Thymus (tissue), 11 donors: ENCODE results near the gene WDR7. TPM values are rescaled to one million over a fixed set of nuclear protein-coding genes. Genes with fewer than 3 reads are reported as not detected.

ENCODE experiments used
- DNase-seq, 9 donors: peaks; one replicate each; pipeline ENCODE4 v3.0.0-alpha.2; 2013; ENCODE audit warnings: low spot score in 9 of 9, low read depth in 6 of 9, missing footprints in 1 of 9
- H3K27ac ChIP-seq, 2 donors: one replicate each; pipeline ENCODE4 v1.5.1; 2013; ENCODE audit warnings: control low read depth in 1 of 2, low read depth in 1 of 2, low read length in 1 of 2, mild to moderate bottlenecking in 1 of 2, moderate library complexity in 1 of 2
- H3K27me3 ChIP-seq, 2 donors: one replicate each; pipeline ENCODE4 v1.5.1; 2013; ENCODE audit warnings: low read length in 1 of 2; ENCODE audit not compliant: control insufficient read depth in 2 of 2, insufficient read depth in 1 of 2
- H3K36me3 ChIP-seq, 2 donors: one replicate each; pipeline ENCODE4 v1.5.1; 2013; ENCODE audit warnings: low read length in 1 of 2, mild to moderate bottlenecking in 1 of 2, moderate library complexity in 1 of 2; ENCODE audit not compliant: control insufficient read depth in 2 of 2, insufficient read depth in 2 of 2
- H3K4me1 ChIP-seq, 2 donors: one replicate each; pipeline ENCODE4 v1.5.1; 2013; ENCODE audit warnings: low read length in 2 of 2; ENCODE audit not compliant: control insufficient read depth in 2 of 2, insufficient read depth in 2 of 2
- H3K4me3 ChIP-seq, 2 donors: one replicate each; pipeline ENCODE4 v1.5.1; 2013; ENCODE audit warnings: low read length in 2 of 2, control low read depth in 1 of 2, mild to moderate bottlenecking in 1 of 2
- H3K9me3 ChIP-seq, 2 donors: one replicate each; pipeline ENCODE4 v1.5.1; 2013; ENCODE audit warnings: low read length in 1 of 2, mild to moderate bottlenecking in 1 of 2; ENCODE audit not compliant: control insufficient read depth in 2 of 2, insufficient read depth in 1 of 2
- WGBS: extraction: QIAGEN DNeasy Blood & Tissue Kit; methylation state at CpG from one replicate; pipeline ENCODE4 v1.1.7; 2013; 5-methylcytosine and 5-hydroxymethylcytosine counted together
- polyA plus RNA-seq: library from polyadenylated mRNA; stranded (reverse); fragments of 200-250 nt; gene quantifications from one replicate; pipeline ENCODE4 v1.2.3, GENCODE V29; 2013
- total RNA-seq: library from RNA; stranded (reverse); fragments of 120-200 nt; gene quantifications from one replicate; pipeline ENCODE4 v1.2.4, GENCODE V29; 2013
- donor health status: healthy.

The WDR7 gene
- total and polyA plus RNA-seq, 2 donors = 9.0 to 20.5 TPM

GRCh38 chr18:56903686-56904085, 252.5 kb downstream of the WDR7 start:
- Histone ChIP-seq H3K4me1 (no peaks in the 10 kb centered on the region), H3K27me3 (no peaks in the 10 kb centered on the region), H3K4me3 (no peak overlapping the region), H3K27ac (no peak overlapping the region), H3K9me3 (no peaks in the 10 kb centered on the region), H3K36me3 (no peaks in the 10 kb centered on the region)
- DNase-seq = no peak
- 97% methylated on average over 2 of the region's 2 CpGs for WGBS

GRCh38 chr18:56907771-56908170, 256.6 kb downstream of the WDR7 start:
- H3K27ac ChIP-seq = no peak overlapping the region
- H3K4me1 ChIP-seq = no peaks in the 10 kb centered on the region
- H3K4me3 ChIP-seq = no peak overlapping the region
- H3K9me3 ChIP-seq = no peaks in the 10 kb centered on the region
- 97% methylated on average over 4 of the region's 4 CpGs for WGBS
- H3K36me3 ChIP-seq = no peaks in the 10 kb centered on the region
- no peaks in the 10 kb centered on the region for H3K27me3 ChIP-seq
- DNase-seq = no peak

- Histone ChIP-seq H3K4me1 (no peaks in the 10 kb centered on the region), H3K36me3 (no peaks in the 10 kb centered on the region), H3K4me3 (no peak overlapping the region), H3K27ac (no peak overlapping the region), H3K9me3 (no peaks in the 10 kb centered on the region), H3K27me3 (no peaks in the 10 kb centered on the region)
- no peak for DNase-seq
These were observed 259.1 kb downstream of the WDR7 start for GRCh38 chr18:56910237-56910636.

GRCh38 chr18:56910967-56911366, 259.8 kb downstream of the WDR7 start:
- 81% methylated on average over 4 of the region's 4 CpGs for WGBS
- no peaks in the 10 kb centered on the region for H3K36me3 ChIP-seq
- no peak overlapping the region for H3K27ac ChIP-seq
- H3K27me3 ChIP-seq = no peaks in the 10 kb centered on the region
- H3K4me1 ChIP-seq = no peaks in the 10 kb centered on the region
- DNase-seq = no peak
- H3K9me3 ChIP-seq = no peaks in the 10 kb centered on the region
- H3K4me3 ChIP-seq = no peak overlapping the region

DNA sequence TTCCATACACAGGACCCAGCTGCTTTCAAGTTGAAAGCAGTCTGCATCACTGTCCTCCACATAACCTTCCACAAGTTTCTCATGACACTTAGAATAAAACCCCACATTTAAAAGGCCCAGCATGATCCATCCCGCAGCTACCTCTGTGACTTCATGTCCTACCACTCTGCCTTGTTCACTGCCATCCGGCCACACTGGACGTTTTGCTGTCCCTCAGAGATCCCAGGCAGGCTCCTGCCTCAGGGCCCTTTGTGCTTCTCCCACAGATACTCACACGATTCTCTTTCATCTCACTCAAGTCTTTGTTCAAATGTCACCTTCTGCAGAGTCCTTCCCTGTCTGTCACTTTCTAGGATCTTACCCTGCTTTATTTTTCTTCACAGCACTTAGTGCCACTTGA, 262.8 kb downstream of the WDR7 start:
- Histone ChIP-seq H3K27me3 (no peaks in the 10 kb centered on the region), H3K4me1 (no peaks in the 10 kb centered on the region), H3K36me3 (no peaks in the 10 kb centered on the region), H3K9me3 (no peaks in the 10 kb centered on the region), H3K4me3 (no peak overlapping the region), H3K27ac (no peak overlapping the region)
- WGBS = 98% methylated on average over 4 of the region's 4 CpGs
- no peak for DNase-seq

DNA sequence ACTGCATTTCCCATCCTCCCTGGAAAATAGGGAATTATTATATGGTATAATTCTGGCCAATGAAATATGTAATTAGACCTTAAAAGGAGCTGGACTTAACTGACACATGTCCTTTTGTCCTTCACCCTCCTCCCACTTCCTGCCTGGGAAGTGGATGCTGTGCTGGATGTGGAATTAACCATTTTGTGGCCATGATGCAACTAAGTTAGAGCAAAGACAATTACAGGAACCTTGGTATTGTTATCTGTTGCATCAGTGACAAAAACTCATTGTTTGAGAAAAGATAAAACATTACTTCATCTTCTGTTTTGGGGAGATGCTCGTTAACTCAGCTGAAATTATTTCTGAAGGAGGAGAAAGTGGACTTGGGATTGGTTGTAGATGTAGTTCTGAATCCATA, 268.0 kb downstream of the WDR7 start:
- Histone ChIP-seq H3K27me3 (no peaks in the 10 kb centered on the region), H3K4me3 (no peak overlapping the region), H3K27ac (no peak overlapping the region), H3K4me1 (no peaks in the 10 kb centered on the region), H3K36me3 (no peaks in the 10 kb centered on the region), H3K9me3 (no peaks in the 10 kb centered on the region)
- no peak for DNase-seq
- 96% methylated on average over 1 of the region's 1 CpG for WGBS

DNA sequence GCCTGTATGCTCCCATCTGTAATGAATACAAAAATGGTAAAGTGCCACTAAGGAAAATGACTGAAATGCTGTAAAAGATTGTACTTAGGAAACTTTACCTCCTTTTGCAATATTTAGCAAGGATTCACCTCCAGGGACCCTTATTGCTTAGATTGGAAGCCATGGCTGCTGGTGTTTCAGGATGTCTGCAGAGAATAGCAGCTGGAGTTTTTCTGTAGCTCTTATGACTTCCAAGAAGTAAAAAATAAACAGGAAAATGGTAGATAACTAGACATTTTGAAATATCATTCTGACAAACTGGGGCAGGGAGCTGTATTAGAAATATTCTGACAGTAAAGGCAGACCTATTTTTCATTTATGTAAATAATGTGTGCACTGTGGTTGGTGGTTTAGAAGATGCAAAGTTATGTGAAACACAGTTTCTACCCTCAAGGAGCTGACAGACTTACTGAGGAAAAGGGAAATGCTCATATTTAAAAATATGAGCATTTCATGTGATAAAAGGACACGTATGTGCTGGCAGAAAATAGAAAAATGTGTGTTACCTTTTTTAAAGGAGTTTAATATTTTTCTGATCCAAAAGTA, 270.8 kb downstream of the WDR7 start:
- Histone ChIP-seq H3K4me1 (no peaks in the 10 kb centered on the region), H3K4me3 (no peak overlapping the region), H3K36me3 (no peaks in the 10 kb centered on the region), H3K27ac (no peak overlapping the region), H3K9me3 (no peaks in the 10 kb centered on the region), H3K27me3 (no peaks in the 10 kb centered on the region)
- DNase-seq = no peak
- WGBS = 94% methylated on average over 1 of the region's 1 CpG

GRCh38 chr18:56926734-56927133, 275.6 kb downstream of the WDR7 start:
- DNase-seq = no peak
- no peaks in the 10 kb centered on the region for H3K9me3 ChIP-seq
- H3K4me3 ChIP-seq = no peak overlapping the region
- H3K36me3 ChIP-seq = no peaks in the 10 kb centered on the region
- no peak overlapping the region for H3K27ac ChIP-seq
- H3K4me1 ChIP-seq = no peaks in the 10 kb centered on the region
- WGBS = 96% methylated on average over 5 of the region's 5 CpGs
- H3K27me3 ChIP-seq = no peaks in the 10 kb centered on the region

- WGBS = over 99% methylated on average over 3 of the region's 3 CpGs
- Histone ChIP-seq H3K9me3 (no peaks in the 10 kb centered on the region), H3K27me3 (no peaks in the 10 kb centered on the region), H3K36me3 (no peaks in the 10 kb centered on the region), H3K4me3 (no peak overlapping the region), H3K27ac (no peak overlapping the region), H3K4me1 (no peaks in the 10 kb centered on the region)
- DNase-seq = no peak
These were observed 276.6 kb downstream of the WDR7 start for GRCh38 chr18:56927786-56928185.

- H3K4me3 ChIP-seq = no peak overlapping the region
- H3K9me3 ChIP-seq = no peaks in the 10 kb centered on the region
- 88% methylated on average over 5 of the region's 5 CpGs for WGBS
- peak in 2 of 9 donors; percentile 2 to 22 for DNase-seq
- H3K27me3 ChIP-seq = no peaks in the 10 kb centered on the region
- H3K4me1 ChIP-seq = no peaks in the 10 kb centered on the region
- H3K27ac ChIP-seq = no peak overlapping the region
- H3K36me3 ChIP-seq = no peaks in the 10 kb centered on the region
These were observed 278.7 kb downstream of the WDR7 start for GRCh38 chr18:56929886-56930285.
